ENCODE results near the gene COMMD9. TPM values are rescaled to one million over a fixed set of nuclear protein-coding genes. Genes with fewer than 3 reads are reported as not detected.

COMMD9 gene
- total and polyA plus RNA-seq, 2 donors from 2014 or later: 64.7 to 182 TPM

DNA sequence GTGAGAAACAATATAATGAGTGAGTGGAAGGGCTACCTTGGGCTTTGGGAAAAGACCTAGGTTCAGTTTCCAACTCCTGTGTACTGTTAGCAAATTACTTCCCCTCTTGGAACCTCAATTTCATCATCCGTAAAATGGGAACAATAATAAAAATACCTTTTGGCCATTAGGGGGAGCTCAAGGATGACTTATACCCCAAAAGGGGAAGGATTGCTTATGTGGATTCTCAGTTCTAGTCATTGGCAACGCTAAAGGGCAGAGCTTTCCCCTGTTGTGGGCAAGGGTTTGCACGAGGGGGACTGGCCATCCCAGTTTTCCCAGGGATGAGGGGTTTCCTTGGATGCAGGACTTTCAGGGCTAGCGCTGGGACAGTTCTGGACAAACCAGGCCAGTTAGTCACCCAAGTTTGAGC, 3.1 kb upstream of the COMMD9 start:
- TF ChIP-seq, protein P1, sequence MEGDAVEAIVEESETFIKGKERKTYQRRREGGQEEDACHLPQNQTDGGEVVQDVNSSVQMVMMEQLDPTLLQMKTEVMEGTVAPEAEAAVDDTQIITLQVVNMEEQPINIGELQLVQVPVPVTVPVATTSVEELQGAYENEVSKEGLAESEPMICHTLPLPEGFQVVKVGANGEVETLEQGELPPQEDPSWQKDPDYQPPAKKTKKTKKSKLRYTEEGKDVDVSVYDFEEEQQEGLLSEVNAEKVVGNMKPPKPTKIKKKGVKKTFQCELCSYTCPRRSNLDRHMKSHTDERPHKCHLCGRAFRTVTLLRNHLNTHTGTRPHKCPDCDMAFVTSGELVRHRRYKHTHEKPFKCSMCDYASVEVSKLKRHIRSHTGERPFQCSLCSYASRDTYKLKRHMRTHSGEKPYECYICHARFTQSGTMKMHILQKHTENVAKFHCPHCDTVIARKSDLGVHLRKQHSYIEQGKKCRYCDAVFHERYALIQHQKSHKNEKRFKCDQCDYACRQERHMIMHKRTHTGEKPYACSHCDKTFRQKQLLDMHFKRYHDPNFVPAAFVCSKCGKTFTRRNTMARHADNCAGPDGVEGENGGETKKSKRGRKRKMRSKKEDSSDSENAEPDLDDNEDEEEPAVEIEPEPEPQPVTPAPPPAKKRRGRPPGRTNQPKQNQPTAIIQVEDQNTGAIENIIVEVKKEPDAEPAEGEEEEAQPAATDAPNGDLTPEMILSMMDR (IDR thresholded peaks at IDR 0.05; ENCODE audit: borderline replicate concordance, extremely low read depth, insufficient read depth): peak; percentile 43
- Histone ChIP-seq H3K9ac (ENCODE audit: low read length in 3 of 3) (no peak overlapping the region), H3K9me3 (ENCODE audit: control insufficient read depth in 2 of 3, insufficient read depth in 1 of 3, low read length in 3 of 3) (no peaks in the 10 kb centered on the region), H3K4me1 (ENCODE audit: control insufficient read depth in 2 of 3, insufficient read depth in 2 of 3, low read depth in 1 of 3, low read length in 3 of 3) (peaks cover 0 to 4% (median 0%) of the 10 kb centered on the region in 3 donors), H3K36me3 (ENCODE audit: control insufficient read depth in 2 of 3, insufficient read depth in 3 of 3, low read length in 3 of 3) (no peaks in the 10 kb centered on the region), H3K4me3 (ENCODE audit: low read length in 3 of 3) (no peak overlapping the region), H3K27ac (ENCODE audit: low read depth in 2 of 2, low read length in 2 of 2) (no peak overlapping the region), H3K27me3 (ENCODE audit: control insufficient read depth, insufficient read depth, low read length) (no peaks in the 10 kb centered on the region)
- FAIRE-seq (no peak), DNase-seq (peak in 1 of 5 donors; percentile 25)
- intact Hi-C loops (cut with DNase I): loop anchor here (10.0 kb wide), 1 partner anchor 182 kb away; no protein-coding TSS in a partner anchor

DNA sequence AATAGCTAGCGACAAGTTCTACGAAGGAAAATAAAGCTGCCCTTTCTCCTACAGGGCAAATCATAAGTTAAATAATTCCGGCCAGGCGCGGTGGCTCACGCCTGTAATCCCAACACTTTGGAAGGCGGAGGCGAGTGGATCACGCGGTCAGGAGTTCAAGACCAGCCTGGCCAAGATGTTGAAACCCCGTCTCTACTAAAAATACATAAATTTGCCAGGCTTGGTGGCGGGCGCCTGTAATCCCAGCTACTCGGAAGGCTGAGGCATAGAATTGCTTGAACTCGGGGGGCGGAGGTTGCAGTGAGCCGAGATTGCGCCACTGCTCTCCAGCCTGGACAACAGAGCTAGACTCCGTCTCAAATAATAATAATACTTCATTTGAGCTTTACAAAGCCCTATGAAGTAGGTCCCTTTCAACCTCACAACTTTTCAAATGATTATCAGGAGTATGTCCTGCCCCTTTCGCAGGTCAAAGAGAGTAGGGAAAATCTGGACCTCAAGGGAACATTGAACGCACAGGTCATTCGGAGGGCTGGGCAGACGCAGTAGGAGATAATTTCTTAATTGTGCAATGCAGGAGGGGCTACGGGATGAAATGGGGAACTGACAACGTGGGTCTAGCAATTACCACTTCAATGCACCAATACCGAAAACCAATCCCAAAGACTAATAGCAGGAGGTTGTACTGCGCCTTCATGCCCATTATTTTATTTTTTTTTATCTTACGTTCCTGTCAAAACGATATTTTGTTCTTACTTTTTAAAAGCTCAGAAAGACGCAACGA, 590 bp downstream of the COMMD9 start:
- DNase-seq (no peak), FAIRE-seq (no peak)
- peak overlapping the region; percentile 85 to 100 (median 99) for H3K4me3 ChIP-seq (ENCODE audit: low read length in 3 of 3)
- H3K9me3 ChIP-seq (ENCODE audit: control insufficient read depth in 2 of 3, insufficient read depth in 1 of 3, low read length in 3 of 3): no peaks in the 10 kb centered on the region
- H3K36me3 ChIP-seq (ENCODE audit: control insufficient read depth in 2 of 3, insufficient read depth in 3 of 3, low read length in 3 of 3): no peaks in the 10 kb centered on the region
- H3K27ac ChIP-seq (ENCODE audit: low read depth in 2 of 2, low read length in 2 of 2): no peak overlapping the region
- TF ChIP-seq, protein P1 (IDR thresholded peaks at IDR 0.05; ENCODE audit: borderline replicate concordance, extremely low read depth, insufficient read depth): no peak
- intact Hi-C loops (cut with DNase I): no loop called here
- no peaks in the 10 kb centered on the region for H3K27me3 ChIP-seq (ENCODE audit: control insufficient read depth, insufficient read depth, low read length)
- H3K9ac ChIP-seq (ENCODE audit: low read length in 3 of 3): peak overlapping the region; percentile 72 to 99 (median 84)
- H3K4me1 ChIP-seq (ENCODE audit: control insufficient read depth in 2 of 3, insufficient read depth in 2 of 3, low read depth in 1 of 3, low read length in 3 of 3): peaks cover 0 to 4% (median 0%) of the 10 kb centered on the region in 3 donors

DNA sequence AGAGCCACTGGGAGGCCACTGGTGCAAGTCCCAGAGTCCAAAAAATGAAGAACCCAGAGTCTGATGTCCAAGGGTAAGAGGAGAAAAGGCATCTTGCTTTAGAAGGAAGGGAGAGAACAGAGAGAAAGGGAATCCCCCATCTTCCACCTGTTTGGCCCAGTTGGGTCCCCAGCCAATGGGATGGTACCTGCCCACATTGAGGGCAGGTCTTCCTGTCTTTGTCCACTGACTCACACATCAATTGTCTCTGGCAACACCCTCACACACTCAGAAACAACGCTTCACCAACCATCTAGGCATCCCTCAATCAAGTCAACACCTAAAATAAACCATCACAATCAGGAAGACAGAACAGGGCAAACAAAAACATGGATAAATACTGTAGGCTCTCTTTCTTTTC, 6.3 kb downstream of the COMMD9 start:
- no peak for FAIRE-seq
- H3K9ac ChIP-seq (ENCODE audit: low read length in 3 of 3): no peak overlapping the region
- intact Hi-C loops (cut with DNase I): no loop called here

More for the DNA sequence above, 6.3 kb downstream of the COMMD9 start:
- TF ChIP-seq, protein P1 (IDR thresholded peaks at IDR 0.05; ENCODE audit: borderline replicate concordance, extremely low read depth, insufficient read depth): no peak
- H3K9me3 ChIP-seq (ENCODE audit: control insufficient read depth in 2 of 3, insufficient read depth in 1 of 3, low read length in 3 of 3): no peaks in the 10 kb centered on the region
- no peaks in the 10 kb centered on the region for H3K27me3 ChIP-seq (ENCODE audit: control insufficient read depth, insufficient read depth, low read length)
- no peaks in the 10 kb centered on the region for H3K36me3 ChIP-seq (ENCODE audit: control insufficient read depth in 2 of 3, insufficient read depth in 3 of 3, low read length in 3 of 3)
- no peak overlapping the region for H3K4me3 ChIP-seq (ENCODE audit: low read length in 3 of 3)
- no peak overlapping the region for H3K27ac ChIP-seq (ENCODE audit: low read depth in 2 of 2, low read length in 2 of 2)
- DNase-seq: no peak
- H3K4me1 ChIP-seq (ENCODE audit: control insufficient read depth in 2 of 3, insufficient read depth in 2 of 3, low read depth in 1 of 3, low read length in 3 of 3): peaks cover 2 to 6% (median 3%) of the 10 kb centered on the region in 3 donors
